ENCODE data around the gene CCDC47. TPM values are rescaled to one million over a fixed set of nuclear protein-coding genes. Genes with fewer than 3 reads are reported as not detected.

CCDC47 gene
- total and polyA plus RNA-seq, 2 of the 4 experiments (the other 2 are of a cell fraction) = 45.7 to 62.0 TPM

GRCh38 chr17:63706336-63707082, 66.9 kb downstream of the CCDC47 start:
- no peak for DNase-seq
- H3K4me1 ChIP-seq (ENCODE audit: control insufficient read depth, insufficient read depth, low read length) = no peaks in the 10 kb centered on the region
- ATAC-seq (ENCODE audit: low read depth) = no peak

More at GRCh38 chr17:63706336-63707082, 66.9 kb downstream of the CCDC47 start:
- CTCF ChIA-PET = interaction anchor here (0.6 kb wide), 1 partner anchor 49 kb away, joined by 4 read pairs; no protein-coding TSS in a partner anchor
- dilution Hi-C loops (cut with HindIII; ENCODE audit: low sequenced_read_pairs, unreplicated experiment) (no loop called here), in situ Hi-C loops (cut with MboI; ENCODE audit: low sequenced_read_pairs) (no loop called here), intact Hi-C loops (cut with micrococcal nuclease) (no loop called here)
- H3K9me3 ChIP-seq (ENCODE audit: control insufficient read depth, insufficient read depth, low read length) = no peaks in the 10 kb centered on the region
- POLR2A ChIA-PET (ENCODE audit: unreplicated experiment) = no interaction called here
- BruUV-seq (replicated peaks) = no TSS peak
- no peak overlapping the region for H3K18ac ChIP-seq (ENCODE audit: low read depth, low read length)
- no peak overlapping the region for H4K5ac ChIP-seq (ENCODE audit: low read depth, low read length)
- H3K27me3 ChIP-seq (ENCODE audit: control insufficient read depth, insufficient read depth, low read length) = no peaks in the 10 kb centered on the region
- no peak overlapping the region for H4K8ac ChIP-seq (ENCODE audit: low read depth in 2 of 2, low read length in 2 of 2)
- no peak overlapping the region for H2AFZ ChIP-seq (replicated peaks; ENCODE audit: low read length, poor library complexity)
- H3K27ac ChIP-seq (ENCODE audit: insufficient read depth, low read length) = no peak overlapping the region
- no peak overlapping the region for H3K23ac ChIP-seq (ENCODE audit: low read depth, low read length)
- no peak overlapping the region for H3K4me3 ChIP-seq (ENCODE audit: insufficient read depth, low read depth, low read length)
- H3K56ac ChIP-seq (ENCODE audit: extremely low read depth, insufficient read depth, low read length) = no peak overlapping the region
- H3K4me2 ChIP-seq (ENCODE audit: low read depth, low read length) = no peak overlapping the region
- H3K14ac ChIP-seq (replicated peaks; ENCODE audit: low read depth, low read length) = no peak overlapping the region
- no peak overlapping the region for H2BK120ac ChIP-seq (ENCODE audit: low read depth, low read length)
- H2BK20ac ChIP-seq (ENCODE audit: low read depth, low read length) = no peak overlapping the region
- TF ChIP-seq FOS (IDR thresholded peaks at IDR 0.05; ENCODE audit: low read depth, low read length) (no peak), MAZ (IDR thresholded peaks at IDR 0.05; ENCODE audit: borderline replicate concordance, low read depth, low read length) (no peak), MAFK (IDR thresholded peaks at IDR 0.05; ENCODE audit: low read depth, low read length) (no peak), ELK1 (IDR thresholded peaks at IDR 0.05; ENCODE audit: borderline replicate concordance, low read depth, low read length) (no peak), MXI1 (IDR thresholded peaks at IDR 0.05; ENCODE audit: borderline replicate concordance, low read depth, low read length) (no peak), BHLHE40 (IDR thresholded peaks at IDR 0.05; ENCODE audit: low read depth, low read length) (no peak), CEBPB (IDR thresholded peaks at IDR 0.05; ENCODE audit: low read depth, low read length) (no peak), CTCF (conservative IDR thresholded peaks at IDR 0.05; ENCODE audit: low read depth, low read length) (no peak), USF2 (IDR thresholded peaks at IDR 0.05; ENCODE audit: low read depth, low read length) (no peak), POLR2A (IDR thresholded peaks at IDR 0.05; ENCODE audit: low read depth, low read length) (no peak), RAD21 (IDR thresholded peaks at IDR 0.05; ENCODE audit: low read length) (no peak), RFX5 (IDR thresholded peaks at IDR 0.05; ENCODE audit: low read depth, low read length) (no peak), CHD1 (IDR thresholded peaks at IDR 0.05; ENCODE audit: low read depth, low read length) (no peak), NFE2L2 (IDR thresholded peaks at IDR 0.05; ENCODE audit: low read depth, low read length) (no peak), SMC3 (IDR thresholded peaks at IDR 0.05; ENCODE audit: low read depth, low read length) (no peak)
- H3K4ac ChIP-seq (ENCODE audit: low read depth, low read length) = no peak overlapping the region
- no peak overlapping the region for H2BK15ac ChIP-seq (ENCODE audit: low read depth, low read length)
- 89% methylated on average over 4 of the region's 7 CpGs; no CpG with 5 or more reads in 1 of the 2 experiments for WGBS, 2 experiments (ENCODE audit: extremely low coverage in 2 of 2, insufficient read length in 1 of 2)
- no peak overlapping the region for H2BK5ac ChIP-seq (ENCODE audit: low read depth, low read length, poor library complexity, severe bottlenecking)
- peaks cover 0 to 11% of the 10 kb centered on the region in 2 experiments; a peak in 2 of 4 replicates for H3K79me1 ChIP-seq (ENCODE audit: low read depth in 1 of 2, low read length in 2 of 2)
- H3K36me3 ChIP-seq (ENCODE audit: control insufficient read depth, insufficient read depth, low read length) = peaks cover 49% of the 10 kb centered on the region
- H2AK9ac ChIP-seq (replicated peaks; ENCODE audit: low read depth, low read length, poor library complexity) = no peak overlapping the region
- H2AK5ac ChIP-seq (ENCODE audit: low read depth, low read length) = no peak overlapping the region
- no peak overlapping the region for H4K91ac ChIP-seq (ENCODE audit: insufficient read depth, low read depth, low read length)
- H3K9me1 ChIP-seq (ENCODE audit: insufficient read depth, low read length) = peaks cover 4% of the 10 kb centered on the region; the same call in 1 of the 2 replicates
- no peak overlapping the region for H3K9ac ChIP-seq (ENCODE audit: low read depth, low read length)
- H4K20me1 ChIP-seq (ENCODE audit: insufficient read depth, low read length) = no peaks in the 10 kb centered on the region; the same call in 1 of the 2 replicates
